ENCODE results near the gene ALPL. TPM values are rescaled to one million over a fixed set of nuclear protein-coding genes. Genes with fewer than 3 reads are reported as not detected.
"Not testable (repeated sequence)": the region's sequence is repeated elsewhere in the genome, so short reads cannot be mapped to it uniquely, and the experiment has no call there.

ALPL gene
- total RNA-seq, 1 donor from 2014 or later, result 10.0 TPM

- Mint-ChIP-seq H3K4me3 (ENCODE audit: unreplicated experiment) (no peak overlapping the region), H3K4me1 (ENCODE audit: low read depth, unreplicated experiment) (peaks cover 2% of the 10 kb centered on the region), H3K27me3 (ENCODE audit: unreplicated experiment) (peaks cover 1% of the 10 kb centered on the region), H3K9me3 (ENCODE audit: unreplicated experiment) (peaks cover 2% of the 10 kb centered on the region), H3K27ac (ENCODE audit: unreplicated experiment) (no peak overlapping the region), H3K36me3 (ENCODE audit: unreplicated experiment) (no peaks in the 10 kb centered on the region)
- DNase-seq, result no peak
- TF ChIP-seq CTCF (IDR thresholded peaks at IDR 0.05; ENCODE audit: partially characterized antibody, unreplicated experiment), result no peak
Observed at GRCh38 chr1:21518774-21519455, 9.7 kb downstream of the ALPL start.

- not testable (repeated sequence) for H3K36me3 Mint-ChIP-seq (ENCODE audit: unreplicated experiment); H3K4me1 Mint-ChIP-seq (ENCODE audit: low read depth, unreplicated experiment); H3K27ac Mint-ChIP-seq (ENCODE audit: unreplicated experiment); H3K4me3 Mint-ChIP-seq (ENCODE audit: unreplicated experiment); DNase-seq; H3K27me3 Mint-ChIP-seq (ENCODE audit: unreplicated experiment); H3K9me3 Mint-ChIP-seq (ENCODE audit: unreplicated experiment)
Observed at GRCh38 chr1:21519486-21520070, 10.4 kb downstream of the ALPL start.

- H3K4me1 Mint-ChIP-seq (ENCODE audit: low read depth, unreplicated experiment), result peaks cover 2% of the 10 kb centered on the region
Observed at GRCh38 chr1:21520899-21521716, 11.9 kb downstream of the ALPL start.

GRCh38 chr1:21521717-21522060 is 12.5 kb downstream of the ALPL start:
- peaks cover 2% of the 10 kb centered on the region for H3K4me1 Mint-ChIP-seq (ENCODE audit: low read depth, unreplicated experiment)
- H3K27me3 Mint-ChIP-seq (ENCODE audit: unreplicated experiment), result no peaks in the 10 kb centered on the region
- no peak for DNase-seq
- no peak for TF ChIP-seq CTCF (IDR thresholded peaks at IDR 0.05; ENCODE audit: partially characterized antibody, unreplicated experiment)
- no peak overlapping the region for H3K4me3 Mint-ChIP-seq (ENCODE audit: unreplicated experiment)
- H3K9me3 Mint-ChIP-seq (ENCODE audit: unreplicated experiment), result peaks cover 4% of the 10 kb centered on the region
- no peak overlapping the region for H3K27ac Mint-ChIP-seq (ENCODE audit: unreplicated experiment)
- no peaks in the 10 kb centered on the region for H3K36me3 Mint-ChIP-seq (ENCODE audit: unreplicated experiment)

More at GRCh38 chr1:21520899-21521716, 11.9 kb downstream of the ALPL start:
- H3K27ac Mint-ChIP-seq (ENCODE audit: unreplicated experiment), result no peak overlapping the region
- no peak for DNase-seq
- H3K27me3 Mint-ChIP-seq (ENCODE audit: unreplicated experiment), result peaks cover under 1% of the 10 kb centered on the region
- H3K9me3 Mint-ChIP-seq (ENCODE audit: unreplicated experiment), result peaks cover 4% of the 10 kb centered on the region
- H3K4me3 Mint-ChIP-seq (ENCODE audit: unreplicated experiment), result no peak overlapping the region
- H3K36me3 Mint-ChIP-seq (ENCODE audit: unreplicated experiment), result no peaks in the 10 kb centered on the region
- TF ChIP-seq CTCF (IDR thresholded peaks at IDR 0.05; ENCODE audit: partially characterized antibody, unreplicated experiment), result no peak

- Mint-ChIP-seq H3K36me3 (ENCODE audit: unreplicated experiment) (no peaks in the 10 kb centered on the region), H3K27ac (ENCODE audit: unreplicated experiment) (no peak overlapping the region), H3K4me1 (ENCODE audit: low read depth, unreplicated experiment) (peaks cover 2% of the 10 kb centered on the region), H3K27me3 (ENCODE audit: unreplicated experiment) (no peaks in the 10 kb centered on the region), H3K4me3 (ENCODE audit: unreplicated experiment) (no peak overlapping the region), H3K9me3 (ENCODE audit: unreplicated experiment) (peaks cover 4% of the 10 kb centered on the region)
- no peak for DNase-seq
- no peak for TF ChIP-seq CTCF (IDR thresholded peaks at IDR 0.05; ENCODE audit: partially characterized antibody, unreplicated experiment)
Observed at GRCh38 chr1:21522525-21523038, 13.4 kb downstream of the ALPL start.
